Gastrocnemius medialis (tissue), 4 donors: ENCODE data around the gene TNFRSF18.

ENCODE experiments used
- CTCF ChIP-seq, 5 experiments: fragments of 450-650 bp in 3 of 5; fragments of 200-600 bp in 2 of 5; sonication (generic) in 2 of 5; IDR thresholded peaks in 4 of 5; conservative IDR thresholded peaks in 1 of 5; 1 replicate in 4 of 5; 2 replicates in 1 of 5; pipeline ENCODE4 v1.5.1; 2016 to 2019; ENCODE audit warnings: antibody characterized with exemption in 5 of 5, mild to moderate bottlenecking in 3 of 5, moderate library complexity in 3 of 5
- POLR2A ChIP-seq, 2 donors: fragments of 450-650 bp; IDR thresholded peaks; one replicate each; pipeline ENCODE4 v1.6.1; 2017; ENCODE audit warnings: antibody characterized with exemption in 2 of 2, mild to moderate bottlenecking in 2 of 2, moderate library complexity in 2 of 2

- TF ChIP-seq POLR2A (IDR thresholded peaks at IDR 0.05) (no peak), CTCF (IDR thresholded peaks at IDR 0.05 in 4 of 5, conservative IDR thresholded peaks at IDR 0.05 in 1 of 5) (no peak)
Observed at GRCh38 chr1:1250786-1251284, 44.4 kb upstream of the TNFRSF18 start.
